GM21390 (cell line): ENCODE measurements around the gene PPP1R16B.
"Not testable (repeated sequence)": the region's sequence is repeated elsewhere in the genome, so short reads cannot be mapped to it uniquely, and the experiment has no call there.

ENCODE experiments used
- ATAC-seq: cut with Tn5 transposase; IDR thresholded peaks from one replicate; pipeline ENCODE4 v1.9.1; 2021; ENCODE audit not compliant: unreplicated experiment

PPP1R16B gene

DNA sequence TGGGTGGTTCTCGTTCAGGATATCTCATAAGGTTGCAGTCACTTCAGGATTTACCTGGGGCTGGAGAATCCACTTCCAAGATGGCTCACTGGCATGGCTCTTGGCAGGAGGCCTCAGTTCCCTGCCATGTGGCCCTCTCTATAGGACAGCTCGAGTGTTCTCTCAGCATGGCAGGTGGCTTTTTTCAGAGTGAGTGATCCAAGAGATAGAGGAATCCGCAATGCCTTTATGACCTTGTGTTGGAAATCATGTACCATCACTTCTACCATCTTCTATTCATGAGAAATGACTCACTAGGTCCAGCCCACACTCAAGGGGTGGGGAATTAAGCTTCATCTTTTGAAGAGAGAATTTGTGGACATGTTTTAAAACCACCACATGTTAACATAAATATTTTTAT lies 37.8 kb downstream of the PPP1R16B start:
- no peak for ATAC-seq

DNA sequence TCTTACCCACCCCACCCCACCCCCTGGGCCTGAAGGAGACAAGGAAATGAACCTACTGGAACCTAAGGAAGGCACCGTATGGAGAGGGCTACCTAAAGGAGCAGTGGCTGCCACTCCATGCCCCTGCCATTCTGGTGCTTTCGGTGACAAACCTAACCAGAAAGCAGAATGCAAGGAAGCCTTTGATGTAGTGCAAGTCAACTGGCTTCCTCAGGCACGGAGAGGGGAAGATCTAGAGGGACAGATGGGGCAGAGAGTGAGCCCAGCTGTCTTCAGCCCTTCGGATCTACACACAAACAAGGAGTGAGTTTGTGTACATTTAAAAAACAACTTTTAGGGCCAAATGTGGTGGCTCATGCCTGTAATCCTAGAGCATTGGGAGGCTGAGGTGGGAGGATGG lies 39.5 kb downstream of the PPP1R16B start:
- no peak for ATAC-seq

DNA sequence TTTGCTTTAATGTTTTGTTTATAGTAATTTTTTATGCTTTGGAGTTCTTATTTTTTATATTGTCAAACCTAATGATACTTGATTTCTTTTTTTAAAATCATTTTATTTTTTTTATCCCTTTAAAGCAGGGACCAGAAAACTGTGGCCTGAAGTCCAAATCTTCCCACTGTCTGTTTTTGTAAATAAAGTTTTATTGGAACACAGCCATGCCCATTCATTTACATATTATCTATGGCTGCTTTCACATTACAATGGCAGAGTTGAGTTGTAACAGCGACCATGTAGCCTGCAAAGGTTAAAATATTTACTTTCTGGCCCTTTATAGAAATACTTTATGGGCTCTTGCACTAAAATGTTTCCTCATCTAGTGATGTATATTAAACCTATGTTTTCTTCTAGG lies 42.3 kb downstream of the PPP1R16B start:
- no peak for ATAC-seq

DNA sequence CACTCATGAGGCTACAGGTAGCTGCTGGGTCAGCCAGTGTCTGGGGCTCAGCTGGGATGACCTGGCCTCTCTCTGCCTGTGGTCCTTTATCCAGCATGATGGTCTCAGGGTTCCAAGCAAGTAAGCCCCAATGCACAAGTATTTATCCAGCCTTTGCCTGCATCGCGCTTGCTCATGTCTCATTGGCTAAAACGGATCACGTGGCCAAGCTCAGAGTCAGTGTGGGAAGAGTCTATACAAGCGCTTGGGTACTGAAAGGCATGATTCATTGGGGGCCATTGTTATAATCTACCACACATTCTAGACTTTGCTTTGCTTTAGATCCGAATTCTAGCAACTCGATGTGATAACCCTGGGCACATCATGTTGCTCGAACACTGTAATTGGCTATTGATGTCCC lies 48.3 kb downstream of the PPP1R16B start:
- no peak for ATAC-seq

DNA sequence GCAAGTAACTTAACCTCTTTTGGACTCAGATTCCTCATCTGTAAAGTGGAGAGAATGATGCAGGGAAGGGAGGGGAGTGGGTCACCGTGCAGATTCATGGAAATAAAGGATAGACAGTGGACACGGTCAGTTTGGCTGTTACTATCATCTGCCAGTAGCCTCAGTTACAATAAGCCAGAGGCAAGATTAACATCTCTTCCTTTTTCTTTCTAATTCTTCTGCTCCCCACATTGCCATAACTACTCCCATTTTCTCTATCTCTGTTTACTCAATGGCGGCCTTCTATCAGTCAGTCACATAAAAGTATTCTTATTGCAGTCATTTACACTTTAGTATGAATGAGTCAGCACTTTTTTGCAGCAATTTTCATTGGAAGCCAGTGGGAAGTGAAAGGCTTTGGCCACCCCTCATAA lies 49.2 kb downstream of the PPP1R16B start:
- ATAC-seq: no peak

DNA sequence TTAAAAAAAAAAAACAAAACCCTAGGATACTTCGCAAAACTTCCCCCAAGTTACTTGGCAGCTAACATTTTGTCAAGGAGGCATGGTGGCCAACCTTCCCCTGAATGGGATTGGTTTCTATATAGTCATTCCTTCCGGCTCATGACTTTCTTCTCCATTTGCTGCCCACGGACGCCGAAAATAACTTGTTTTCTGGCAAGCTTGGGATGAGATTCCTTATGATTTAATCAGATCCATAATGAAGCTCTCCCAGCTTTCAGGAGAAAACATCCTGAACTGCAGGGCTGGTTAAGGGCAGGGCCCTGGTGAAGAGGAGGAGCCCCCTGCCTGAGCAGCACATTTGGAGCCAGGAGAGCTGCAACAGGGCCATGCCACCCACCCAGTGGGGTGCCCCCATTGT lies 49.9 kb downstream of the PPP1R16B start:
- ATAC-seq: no peak

DNA sequence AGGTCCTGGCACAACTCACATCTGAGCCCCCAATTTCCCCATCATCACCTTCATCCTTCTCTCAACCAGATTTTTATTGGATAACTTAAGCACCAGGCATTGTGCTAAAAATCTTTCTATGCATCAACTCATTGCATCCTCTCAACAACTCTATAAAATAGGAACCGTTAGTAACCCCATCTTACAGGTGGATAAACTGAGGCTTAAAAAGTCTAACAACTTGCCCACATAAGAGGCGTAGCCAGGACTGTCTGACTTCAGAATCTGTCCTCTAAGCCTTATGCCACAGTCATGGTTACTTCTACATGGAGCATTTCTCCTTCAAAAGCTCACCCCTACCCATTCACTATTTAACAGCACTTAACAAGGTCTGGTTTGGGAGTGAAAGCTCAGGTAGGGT lies 51.1 kb downstream of the PPP1R16B start:
- no peak for ATAC-seq

DNA sequence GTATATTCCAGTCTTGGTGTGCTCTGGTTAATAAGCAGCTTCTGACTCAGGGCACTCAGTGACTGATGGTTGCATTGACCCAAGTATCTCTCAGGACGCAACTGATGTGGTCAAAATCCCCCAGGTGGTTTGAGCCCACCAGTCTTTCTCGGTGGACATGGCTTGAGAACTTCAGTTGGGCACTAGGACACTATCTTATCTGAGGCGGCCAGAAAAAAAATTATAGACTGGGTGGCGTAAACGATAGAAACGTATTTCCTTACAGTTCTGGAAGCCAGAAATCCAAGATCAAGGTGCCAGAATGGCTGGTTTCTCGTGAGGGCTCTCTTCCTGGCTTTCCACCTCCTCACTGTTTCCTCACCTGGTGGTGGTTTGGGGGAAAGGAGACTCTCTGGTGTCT lies 52.2 kb downstream of the PPP1R16B start:
- ATAC-seq: no peak

DNA sequence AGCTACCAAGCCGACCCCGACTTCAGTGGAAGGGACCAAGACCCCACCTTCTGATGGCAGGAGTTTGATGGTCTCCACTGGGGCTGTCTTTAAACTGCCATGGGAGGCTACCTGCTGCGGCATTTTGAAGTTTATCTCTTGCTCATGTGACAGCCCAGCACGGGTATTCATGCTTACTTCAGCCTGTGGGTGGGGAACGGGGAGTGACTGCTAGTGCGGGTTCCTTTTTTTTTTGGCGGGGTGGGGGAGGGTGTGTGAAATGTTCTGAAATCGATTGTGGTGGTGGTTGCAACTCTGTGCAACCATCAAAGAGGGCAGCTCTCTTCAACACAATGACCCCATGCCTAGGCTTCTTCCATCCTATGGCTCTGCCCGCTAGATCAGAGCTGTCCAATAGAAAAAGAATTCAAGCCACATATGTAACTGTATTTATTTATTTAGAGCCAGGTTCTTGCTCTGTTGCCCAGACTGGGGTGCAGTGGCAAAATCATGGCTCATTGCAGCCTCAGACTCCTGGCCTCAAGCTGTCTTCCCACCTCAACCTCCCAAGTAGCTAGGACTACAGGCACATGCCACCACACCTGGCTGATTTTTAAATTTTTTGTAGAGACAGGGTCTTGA lies 53.7 kb downstream of the PPP1R16B start:
- peak; percentile 37 for ATAC-seq

DNA sequence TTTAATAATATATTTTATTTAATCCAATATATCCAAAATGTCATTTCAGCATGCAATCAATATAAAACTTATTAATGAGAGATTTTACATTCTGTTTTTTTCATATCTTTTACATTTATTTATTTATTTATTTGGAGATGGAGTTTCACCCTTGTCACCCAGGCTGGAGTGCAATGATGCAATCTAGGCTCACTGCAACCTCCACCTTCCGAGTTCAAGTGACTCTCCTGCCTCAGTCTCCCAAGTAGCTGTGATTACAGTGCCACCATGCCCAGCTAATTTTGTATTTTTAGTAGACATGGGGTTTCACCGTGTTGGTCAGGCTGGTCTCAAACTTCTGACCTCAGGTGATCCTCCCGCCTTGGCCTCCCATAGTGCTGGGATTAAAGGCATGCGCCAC lies 54.4 kb downstream of the PPP1R16B start:
- not testable (repeated sequence) for ATAC-seq

DNA sequence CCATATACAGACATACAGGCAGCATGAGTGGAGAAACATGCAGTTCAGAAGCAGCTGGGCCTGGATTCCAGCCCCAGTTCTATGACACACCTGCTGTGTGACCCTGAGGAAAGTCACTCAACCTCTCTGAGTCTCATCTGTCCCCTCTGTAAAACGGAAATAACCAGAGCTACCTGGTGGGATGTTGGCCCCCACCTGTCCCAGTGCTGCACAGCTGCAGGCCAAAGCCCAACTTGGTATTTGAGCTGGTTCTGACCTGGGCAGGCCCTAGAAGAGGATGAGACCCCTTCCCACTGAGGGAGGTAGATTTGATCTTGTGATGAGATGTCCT lies 55.5 kb downstream of the PPP1R16B start:
- ATAC-seq: no peak

DNA sequence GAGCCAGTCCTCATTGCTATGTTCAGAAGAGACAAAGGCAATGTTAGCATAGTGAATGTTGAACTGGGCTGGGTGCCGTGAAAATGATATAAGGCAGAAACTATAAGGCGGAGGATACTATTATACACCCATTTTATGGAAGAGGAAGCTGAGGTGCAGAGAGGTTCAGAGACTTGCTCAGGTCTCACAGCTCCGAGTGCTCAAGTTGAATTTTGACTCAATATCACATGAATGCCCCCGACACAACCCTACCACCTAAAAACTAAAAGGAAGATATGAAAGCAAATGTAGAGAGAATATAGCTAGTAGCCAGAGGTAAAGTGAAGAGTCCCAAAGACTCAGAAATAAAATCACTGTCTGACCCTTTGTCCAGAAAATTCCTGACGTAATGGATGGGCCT lies 56.7 kb downstream of the PPP1R16B start:
- ATAC-seq: no peak

DNA sequence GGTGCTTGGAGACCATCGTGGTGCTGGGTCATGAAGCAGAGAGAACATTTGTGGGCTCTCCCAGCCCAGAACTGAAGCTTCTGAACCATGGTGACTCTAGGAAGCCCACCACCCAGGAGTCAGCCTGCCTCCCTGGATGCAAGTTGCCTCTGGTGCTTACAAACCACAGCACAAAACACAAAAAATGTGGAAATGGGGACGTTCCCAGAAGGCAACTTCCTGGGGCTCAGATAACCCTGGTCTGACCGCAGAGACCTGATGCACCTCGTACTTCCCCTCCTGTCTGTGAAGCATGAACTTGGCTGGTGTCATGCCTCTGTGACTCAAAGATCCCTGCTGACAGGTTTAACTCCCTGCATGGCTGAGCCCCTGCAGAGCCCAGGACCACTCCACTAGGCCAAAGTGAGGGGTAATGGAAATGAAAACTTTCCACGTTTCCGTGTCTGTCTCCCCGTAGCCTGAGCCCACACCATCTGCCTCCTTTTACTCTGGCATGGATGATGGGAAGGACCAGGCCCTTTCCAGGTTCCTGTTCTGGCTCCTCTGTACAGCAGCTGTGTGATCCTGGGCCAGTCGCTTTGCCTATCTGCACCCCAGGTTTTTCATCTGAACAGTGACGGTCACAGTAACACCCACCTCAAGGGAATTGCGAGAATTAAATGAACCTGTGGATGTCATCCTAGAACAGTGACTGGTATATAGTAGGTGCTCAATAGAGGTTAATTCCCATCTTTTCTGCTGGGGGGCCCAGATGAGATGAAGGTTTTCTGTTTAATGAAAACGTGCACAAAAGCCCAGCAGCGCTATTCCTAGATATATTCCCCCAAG lies 57.7 kb downstream of the PPP1R16B start:
- ATAC-seq: peak; percentile 65

DNA sequence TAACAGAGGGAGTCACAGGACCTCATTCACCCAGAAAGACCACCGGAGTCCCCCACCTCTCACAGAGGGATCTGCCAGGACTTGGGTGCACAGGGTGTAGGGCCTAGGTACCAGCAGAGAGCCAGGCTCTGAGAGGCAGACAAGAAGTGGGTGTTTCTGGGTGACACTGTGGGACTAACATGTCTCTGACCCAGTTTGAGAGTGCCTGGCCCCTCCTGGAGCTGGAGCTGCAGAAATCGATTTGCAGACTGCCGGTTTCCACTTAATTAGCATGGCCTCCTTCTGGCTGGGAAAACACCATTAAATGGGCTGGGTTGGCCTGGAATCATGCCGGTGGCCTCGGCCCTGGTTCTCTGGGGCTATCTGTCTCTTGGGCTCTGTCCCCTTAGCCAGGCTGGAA lies 59.2 kb downstream of the PPP1R16B start:
- no peak for ATAC-seq

DNA sequence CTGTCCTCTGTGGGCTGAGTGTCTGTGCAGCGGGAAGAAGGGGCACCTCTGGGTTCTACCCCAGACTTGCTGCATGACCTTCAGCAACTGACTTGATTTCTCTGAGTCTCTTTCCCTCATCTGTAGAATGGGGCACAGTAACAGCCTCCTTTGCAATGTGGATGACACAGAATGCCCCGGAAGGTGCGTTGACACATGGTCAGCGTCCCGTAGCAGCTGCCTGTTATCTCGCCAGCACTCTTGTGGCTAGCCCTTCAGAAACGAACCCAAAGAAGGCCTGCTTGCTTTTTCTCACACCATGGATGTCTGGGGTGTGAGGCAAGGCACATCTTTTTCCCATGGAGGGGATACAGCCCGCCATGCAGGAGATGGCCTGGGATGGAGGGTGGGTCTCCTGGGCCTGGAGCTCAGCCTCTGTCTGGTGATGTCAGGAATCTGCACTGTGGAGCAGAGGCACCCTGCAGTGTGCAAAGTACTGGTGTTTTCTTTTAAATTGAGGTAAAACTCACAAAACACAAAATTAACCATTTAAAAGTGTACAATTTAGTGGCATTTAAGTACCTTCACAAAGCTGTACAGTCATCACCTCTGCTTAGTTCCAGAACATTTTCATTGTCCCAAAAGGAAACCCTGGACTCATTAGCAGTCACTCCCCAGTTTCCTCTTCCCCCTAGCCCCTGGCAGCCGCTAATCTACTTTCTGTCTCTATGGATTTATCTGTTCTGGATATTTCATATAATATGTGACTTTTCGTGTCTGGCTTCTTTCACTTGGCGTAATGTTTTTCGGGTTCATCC lies 61.0 kb downstream of the PPP1R16B start:
- no peak for ATAC-seq

DNA sequence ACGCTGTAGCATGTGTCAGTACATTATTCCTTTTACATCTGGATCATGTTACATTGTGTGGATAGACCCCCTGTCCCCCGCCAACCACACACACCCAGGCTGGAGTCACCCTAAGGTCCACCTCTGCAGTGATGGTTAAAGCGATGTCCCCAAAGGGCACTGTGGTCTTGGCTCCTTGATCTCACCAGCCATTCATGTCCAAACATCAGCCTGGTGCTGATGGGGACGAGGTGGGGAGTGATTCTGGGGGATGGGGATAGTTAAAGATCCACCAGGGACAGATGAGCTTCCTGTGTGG lies 61.5 kb downstream of the PPP1R16B start:
- no peak for ATAC-seq

DNA sequence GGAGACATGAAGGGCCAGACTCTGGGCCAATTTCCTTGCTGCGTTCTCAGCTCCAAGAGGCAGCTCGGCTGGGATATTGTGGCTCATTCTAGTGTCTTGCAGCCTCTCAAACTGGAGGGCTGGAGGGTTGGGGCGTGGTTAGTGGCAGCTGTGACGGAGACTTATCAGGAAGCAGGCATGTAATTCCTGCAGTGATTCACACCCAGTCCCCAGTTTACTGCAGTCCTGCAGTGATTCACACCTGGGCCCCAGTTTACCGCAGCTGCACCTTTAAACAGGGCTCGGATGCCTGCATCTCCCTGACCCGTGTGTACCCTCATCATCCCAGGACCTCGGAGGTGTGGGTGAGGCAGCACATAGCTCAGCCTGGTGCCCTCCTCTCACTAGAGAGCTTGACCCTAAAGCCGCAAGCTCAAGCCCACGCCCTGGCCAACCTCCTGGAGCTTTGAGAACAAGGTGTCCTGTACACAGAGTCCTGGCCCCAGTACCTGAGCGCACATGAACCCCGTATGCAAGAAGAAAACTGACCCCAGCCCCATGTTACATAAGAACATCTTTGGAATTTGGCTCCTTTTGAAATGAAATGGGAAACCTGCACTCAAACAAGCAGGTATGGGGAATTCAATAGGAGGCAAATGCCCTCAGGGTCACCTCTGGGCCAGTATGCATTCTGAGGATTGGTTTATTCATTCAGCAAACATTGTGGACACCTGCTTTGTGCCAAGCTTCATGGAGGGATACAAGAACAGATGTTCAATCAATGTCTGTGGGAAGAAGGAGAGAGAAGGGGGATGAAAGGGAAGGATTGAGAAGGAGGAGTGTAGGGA lies 65.4 kb downstream of the PPP1R16B start:
- ATAC-seq: no peak

DNA sequence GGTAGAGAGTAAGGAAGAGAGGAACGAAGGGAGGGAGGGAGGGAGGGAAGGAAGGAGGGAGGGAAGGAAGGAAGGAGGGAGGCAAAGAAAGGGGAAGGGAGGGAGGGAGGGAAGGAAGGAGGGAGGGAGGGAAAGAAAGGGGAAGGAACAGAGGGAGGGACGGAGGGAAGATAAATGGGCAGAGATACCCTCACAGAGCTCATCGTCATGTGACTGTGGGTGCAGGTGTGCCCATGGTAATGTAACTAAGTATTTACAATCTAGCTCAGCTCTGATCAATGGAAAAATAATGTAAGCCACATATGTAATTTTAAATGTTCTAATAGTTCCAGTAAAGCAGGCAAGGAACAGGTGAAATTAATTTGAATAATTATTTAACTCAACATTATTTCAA lies 66.1 kb downstream of the PPP1R16B start:
- ATAC-seq: no peak

DNA sequence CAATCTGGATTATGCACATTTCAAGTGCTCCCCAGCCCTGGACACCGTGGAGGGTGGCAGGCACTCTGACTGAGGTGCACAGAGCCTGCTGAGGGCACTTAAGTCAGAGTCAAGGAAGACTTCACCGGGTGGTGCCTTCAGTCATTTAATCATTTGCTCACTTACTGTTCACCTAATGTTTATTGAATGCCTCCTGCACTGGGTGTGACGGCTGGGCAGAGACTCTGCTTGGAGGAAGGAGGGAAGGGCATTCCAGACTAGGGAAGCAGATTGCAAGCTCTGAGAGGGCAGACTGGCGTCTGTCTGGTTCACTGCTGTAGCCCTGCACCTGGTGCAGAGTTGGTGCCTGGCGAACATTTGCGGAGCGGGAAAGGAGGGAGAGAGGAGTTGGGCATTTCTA lies 66.5 kb downstream of the PPP1R16B start:
- no peak for ATAC-seq

DNA sequence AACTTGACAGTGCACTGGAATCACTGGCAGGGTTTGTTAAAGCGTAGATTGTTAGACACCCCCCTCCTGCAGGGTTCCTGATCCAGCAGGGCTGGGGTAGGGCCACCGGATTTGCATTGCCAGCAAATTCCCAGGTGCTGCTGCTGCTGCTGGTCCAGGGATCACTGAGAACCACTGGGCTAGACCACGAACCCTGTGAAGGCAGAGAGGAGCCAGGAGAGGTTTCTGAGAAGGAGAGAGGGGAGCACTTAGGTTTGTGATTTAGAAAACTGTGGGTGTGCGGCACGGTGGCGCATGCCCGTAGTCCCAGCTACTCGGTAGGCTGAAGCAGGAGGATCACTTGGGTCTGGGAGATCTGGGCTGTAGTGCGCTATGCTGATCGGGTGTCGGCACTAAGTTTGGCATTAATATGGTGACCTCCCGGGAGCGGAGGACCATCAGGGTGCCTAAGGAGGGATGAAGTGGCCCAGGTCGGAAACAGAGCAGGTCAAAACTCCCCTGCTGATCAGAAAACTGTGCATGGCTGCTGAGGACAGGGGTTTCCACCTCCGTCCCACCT lies 67.1 kb downstream of the PPP1R16B start:
- no peak for ATAC-seq

DNA sequence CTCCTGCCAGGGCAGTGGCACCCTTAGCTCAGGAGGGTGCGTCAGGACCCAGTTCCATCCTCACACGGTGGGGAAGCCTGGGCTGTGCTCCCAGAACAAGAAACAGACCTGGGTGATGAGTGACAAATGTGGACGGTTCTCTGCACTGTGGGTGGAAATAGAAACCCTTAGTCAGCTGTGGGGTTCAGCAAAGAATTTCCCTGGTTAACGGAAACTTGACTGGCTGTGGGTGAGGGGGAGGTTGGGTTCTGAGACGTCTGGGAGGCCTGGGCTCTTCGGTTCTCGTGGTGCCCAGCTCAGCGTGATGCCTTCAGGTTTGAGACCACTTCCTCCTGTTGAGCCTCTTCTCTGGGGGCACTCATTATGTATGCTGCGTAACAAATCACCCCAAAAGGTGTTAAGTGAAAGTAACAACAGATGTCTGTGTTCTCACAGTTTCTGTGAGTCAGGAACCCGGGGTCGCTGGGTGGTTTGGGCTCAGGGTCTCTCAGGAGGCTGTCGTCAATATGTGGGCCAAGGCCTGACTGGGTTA lies 67.6 kb downstream of the PPP1R16B start:
- ATAC-seq: peak; percentile 48
